HEK293T (cell line): ENCODE results near the gene GFRA3.

Experiments
- BHLHE40 ChIP-seq: fragments of 450-650 bp; IDR thresholded peaks from 2 replicates; pipeline ENCODE4 v1.6.1; 2016; ENCODE audit warnings: mild to moderate bottlenecking, moderate library complexity, borderline replicate concordance
- FOXA1 ChIP-seq: fragments of 450-650 bp; IDR thresholded peaks from 2 replicates; pipeline ENCODE4 v1.6.1; 2016; ENCODE audit warnings: mild to moderate bottlenecking
- FOXK2 ChIP-seq: fragments of 450-650 bp; IDR thresholded peaks from 2 replicates; pipeline ENCODE4 v1.6.1; 2016; ENCODE audit warnings: mild to moderate bottlenecking
- FOXM1 ChIP-seq: fragments of 450-650 bp; IDR thresholded peaks from 2 replicates; pipeline ENCODE4 v1.6.1; 2017; ENCODE audit warnings: mild to moderate bottlenecking, borderline replicate concordance
- HDGF ChIP-seq: fragments of 450-650 bp; IDR thresholded peaks from 2 replicates; pipeline ENCODE4 v1.6.1; 2017; ENCODE audit warnings: antibody characterized with exemption, borderline replicate concordance
- LEF1 ChIP-seq: fragments of 450-650 bp; IDR thresholded peaks from 2 replicates; pipeline ENCODE4 v1.6.1; 2017; ENCODE audit warnings: mild to moderate bottlenecking, borderline replicate concordance
- NFRKB ChIP-seq: fragments of 450-650 bp; IDR thresholded peaks from 2 replicates; pipeline ENCODE4 v1.6.1; 2016; ENCODE audit warnings: mild to moderate bottlenecking, moderate library complexity
- SP1 ChIP-seq: fragments of 450-650 bp; IDR thresholded peaks from 2 replicates; pipeline ENCODE4 v1.6.1; 2017
- SUZ12 ChIP-seq: fragments of 450-650 bp; IDR thresholded peaks from 2 replicates; pipeline ENCODE4 v1.6.1; 2016; ENCODE audit warnings: mild to moderate bottlenecking

DNA sequence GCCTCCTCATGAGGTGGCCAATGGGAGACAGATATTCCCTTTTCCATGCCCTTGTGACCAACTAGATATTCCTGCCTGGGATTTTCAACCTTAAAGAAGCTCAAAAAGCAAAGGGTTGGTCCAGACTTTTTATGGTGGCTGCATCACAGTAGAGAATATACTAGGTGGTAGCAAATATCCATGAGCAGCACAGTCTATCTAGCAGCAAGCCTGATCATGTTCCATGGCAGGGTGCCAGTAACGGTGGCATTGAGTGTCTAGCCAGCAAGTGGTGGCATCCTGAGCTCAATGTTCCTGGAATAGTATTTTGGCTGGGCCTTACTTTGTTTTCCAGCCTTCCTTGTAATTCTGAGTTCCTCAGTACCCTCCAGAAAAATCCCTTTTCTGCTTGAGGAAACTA lies 31.4 kb upstream of the GFRA3 start:
- TF ChIP-seq NFRKB (no peak), FOXA1 (no peak), FOXK2 (no peak), SP1 (no peak), FOXM1 (no peak), HDGF (no peak), BHLHE40 (no peak), SUZ12 (no peak), LEF1 (no peak)
